ENCODE data around the gene FREY1. TPM values are rescaled to one million over a fixed set of nuclear protein-coding genes. Genes with fewer than 3 reads are reported as not detected.

FREY1 gene
- polyA plus RNA-seq, 3 donors, result 0.37 TPM; not detected in 2

DNA sequence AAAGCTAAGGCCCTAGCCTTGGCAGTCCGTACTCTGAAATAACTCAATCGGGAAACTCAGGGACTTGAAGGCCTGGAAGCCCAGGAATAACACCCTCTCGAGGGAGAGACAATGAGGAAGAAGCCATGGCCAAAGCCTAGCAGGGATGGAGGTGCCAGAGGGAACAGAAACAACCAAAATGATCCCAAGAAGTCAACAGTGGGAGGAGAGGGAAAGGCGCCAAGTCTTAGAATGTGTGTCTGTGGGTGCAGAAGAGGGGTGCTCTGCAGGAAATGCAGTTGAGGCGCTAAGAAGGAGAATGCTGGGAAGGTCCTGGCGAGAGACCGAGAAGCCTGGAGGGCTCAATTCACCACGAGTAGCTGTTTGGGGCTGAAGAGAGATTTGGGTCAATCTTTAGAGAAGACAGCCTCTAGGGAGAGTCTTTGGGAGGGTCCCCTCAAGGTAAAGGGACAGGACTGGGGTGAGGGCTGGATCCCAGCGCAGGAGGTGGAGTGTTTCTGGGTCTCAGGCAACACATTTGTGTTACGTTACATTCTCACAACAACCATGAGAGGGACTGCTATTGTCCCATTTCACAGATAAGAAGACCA is 22.4 kb downstream of the FREY1 start:
- Histone ChIP-seq H3K4me1 (ENCODE audit: control insufficient read depth in 1 of 2, insufficient read depth in 2 of 2, low read length in 2 of 2) (peaks cover 5 to 6% of the 10 kb centered on the region in 2 donors), H3K9ac (ENCODE audit: insufficient read depth, low read length, poor library complexity, severe bottlenecking) (no peak overlapping the region), H3K9me3 (replicated peaks in 1 of 2; ENCODE audit: control insufficient read depth in 1 of 2, insufficient read depth in 1 of 2, low read length in 2 of 2) (no peaks in the 10 kb centered on the region), H3K36me3 (replicated peaks in 1 of 2; ENCODE audit: control insufficient read depth in 1 of 2, insufficient read depth in 2 of 2, low read length in 2 of 2) (peaks cover 28 to 29% of the 10 kb centered on the region in 2 donors), H2AFZ (ENCODE audit: insufficient read depth, low read depth, low read length, poor library complexity, severe bottlenecking) (no peak overlapping the region), H3K27ac (ENCODE audit: low read depth in 1 of 2, low read length in 2 of 2) (no peak overlapping the region), H4K20me1 (ENCODE audit: insufficient read depth, low read length) (peaks cover 25% of the 10 kb centered on the region), H3K27me3 (ENCODE audit: control insufficient read depth in 2 of 2, insufficient read depth in 2 of 2, low read length in 2 of 2) (peaks cover 14 to 26% of the 10 kb centered on the region in 2 donors), H3K4me2 (replicated peaks; ENCODE audit: extremely low read depth, low read length, poor library complexity, severe bottlenecking) (no peak overlapping the region), H3K4me3 (replicated peaks in 1 of 3; ENCODE audit: low read depth in 2 of 3, low read length in 3 of 3) (no peak overlapping the region), H3K79me2 (ENCODE audit: insufficient read depth, low read length) (no peaks in the 10 kb centered on the region)
- DNase-seq, result no peak
- Mint-ChIP-seq H3K36me3 (peaks cover 25 to 27% of the 10 kb centered on the region in 2 donors), H3K27me3 (ENCODE audit: low read depth in 3 of 3) (peaks cover 16 to 43% (median 29%) of the 10 kb centered on the region in 3 donors), H3K27ac (no peak overlapping the region), H3K9me3 (peaks cover 0 to 5% (median 0%) of the 10 kb centered on the region in 7 donors), H3K4me1 (peaks cover 3% of the 10 kb centered on the region), H3K4me3 (peak overlapping the region; percentile 64 to 89)
- intact Hi-C loops (cut with micrococcal nuclease), result no loop called here
- TF ChIP-seq, protein P1, sequence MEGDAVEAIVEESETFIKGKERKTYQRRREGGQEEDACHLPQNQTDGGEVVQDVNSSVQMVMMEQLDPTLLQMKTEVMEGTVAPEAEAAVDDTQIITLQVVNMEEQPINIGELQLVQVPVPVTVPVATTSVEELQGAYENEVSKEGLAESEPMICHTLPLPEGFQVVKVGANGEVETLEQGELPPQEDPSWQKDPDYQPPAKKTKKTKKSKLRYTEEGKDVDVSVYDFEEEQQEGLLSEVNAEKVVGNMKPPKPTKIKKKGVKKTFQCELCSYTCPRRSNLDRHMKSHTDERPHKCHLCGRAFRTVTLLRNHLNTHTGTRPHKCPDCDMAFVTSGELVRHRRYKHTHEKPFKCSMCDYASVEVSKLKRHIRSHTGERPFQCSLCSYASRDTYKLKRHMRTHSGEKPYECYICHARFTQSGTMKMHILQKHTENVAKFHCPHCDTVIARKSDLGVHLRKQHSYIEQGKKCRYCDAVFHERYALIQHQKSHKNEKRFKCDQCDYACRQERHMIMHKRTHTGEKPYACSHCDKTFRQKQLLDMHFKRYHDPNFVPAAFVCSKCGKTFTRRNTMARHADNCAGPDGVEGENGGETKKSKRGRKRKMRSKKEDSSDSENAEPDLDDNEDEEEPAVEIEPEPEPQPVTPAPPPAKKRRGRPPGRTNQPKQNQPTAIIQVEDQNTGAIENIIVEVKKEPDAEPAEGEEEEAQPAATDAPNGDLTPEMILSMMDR (IDR thresholded peaks at IDR 0.05), result no peak
- WGBS (ENCODE audit: insufficient coverage), result 93% methylated on average over 8 of the region's 10 CpGs

DNA sequence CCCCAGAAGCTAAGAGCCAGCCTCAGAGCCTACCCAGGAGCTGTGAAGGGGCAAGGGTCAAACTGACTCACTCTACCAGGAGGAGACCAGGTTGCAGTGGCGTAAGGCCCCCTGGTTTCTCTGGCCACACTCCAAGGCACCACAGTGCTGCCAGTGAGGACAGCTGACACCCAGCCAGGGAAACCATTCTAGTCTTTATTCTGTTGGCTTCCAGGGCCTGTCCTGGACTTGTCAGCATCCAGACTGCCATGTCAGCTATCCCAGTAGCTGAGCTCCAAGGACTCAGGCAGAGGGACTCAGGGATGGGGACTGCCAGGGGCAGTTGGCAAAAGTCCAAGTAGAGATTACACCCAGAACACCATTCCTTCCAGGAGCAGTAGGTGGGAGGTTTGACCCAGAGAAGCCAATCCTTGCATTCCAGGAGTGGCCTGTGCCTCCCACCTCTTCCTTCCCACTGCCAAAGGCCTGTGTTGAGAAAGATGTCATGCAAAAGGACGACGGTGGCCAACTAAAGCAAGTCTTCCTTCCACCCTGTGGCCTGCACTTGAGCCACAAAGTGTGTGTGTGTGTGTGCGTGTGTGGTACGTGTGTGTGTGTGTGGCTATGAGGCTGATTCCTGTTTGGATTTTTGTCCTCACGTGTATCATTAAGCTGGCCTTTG is 25.2 kb downstream of the FREY1 start:
- H3K4me3 Mint-ChIP-seq, result no peak overlapping the region
- no peak overlapping the region for H3K27ac ChIP-seq (ENCODE audit: low read depth in 1 of 2, low read length in 2 of 2)
- no peaks in the 10 kb centered on the region for H3K79me2 ChIP-seq (ENCODE audit: insufficient read depth, low read length)
- intact Hi-C loops (cut with micrococcal nuclease), result no loop called here
- no peak overlapping the region for H3K9ac ChIP-seq (ENCODE audit: insufficient read depth, low read length, poor library complexity, severe bottlenecking)
- TF ChIP-seq, protein P1 (IDR thresholded peaks at IDR 0.05), result no peak
- peaks cover 45 to 49% of the 10 kb centered on the region in 2 donors for H3K36me3 Mint-ChIP-seq
- peaks cover 48 to 50% of the 10 kb centered on the region in 2 donors for H3K36me3 ChIP-seq (replicated peaks in 1 of 2; ENCODE audit: control insufficient read depth in 1 of 2, insufficient read depth in 2 of 2, low read length in 2 of 2)
- H3K4me1 Mint-ChIP-seq, result peaks cover 3% of the 10 kb centered on the region
- no peak overlapping the region for H3K4me3 ChIP-seq (replicated peaks in 1 of 3; ENCODE audit: low read depth in 2 of 3, low read length in 3 of 3)
- peaks cover 25% of the 10 kb centered on the region for H4K20me1 ChIP-seq (ENCODE audit: insufficient read depth, low read length)
- no peak overlapping the region for H3K27ac Mint-ChIP-seq
- peaks cover 0 to 5% (median 0%) of the 10 kb centered on the region in 7 donors for H3K9me3 Mint-ChIP-seq
- H3K27me3 Mint-ChIP-seq (ENCODE audit: low read depth in 3 of 3), result peaks cover 8 to 24% (median 16%) of the 10 kb centered on the region in 3 donors
- no peak for DNase-seq
- peaks cover 11 to 17% of the 10 kb centered on the region in 2 donors for H3K27me3 ChIP-seq (ENCODE audit: control insufficient read depth in 2 of 2, insufficient read depth in 2 of 2, low read length in 2 of 2)
- 100% methylated on average over 1 of the region's 6 CpGs for WGBS (ENCODE audit: insufficient coverage)
- no peak overlapping the region for H3K4me2 ChIP-seq (replicated peaks; ENCODE audit: extremely low read depth, low read length, poor library complexity, severe bottlenecking)
- H2AFZ ChIP-seq (ENCODE audit: insufficient read depth, low read depth, low read length, poor library complexity, severe bottlenecking), result no peak overlapping the region
- H3K4me1 ChIP-seq (ENCODE audit: control insufficient read depth in 1 of 2, insufficient read depth in 2 of 2, low read length in 2 of 2), result peaks cover 5 to 6% of the 10 kb centered on the region in 2 donors
- H3K9me3 ChIP-seq (replicated peaks in 1 of 2; ENCODE audit: control insufficient read depth in 1 of 2, insufficient read depth in 1 of 2, low read length in 2 of 2), result no peaks in the 10 kb centered on the region
